HG02840 (cell line): ENCODE data around the gene SDR9C7.
"Not testable (repeated sequence)": the region's sequence is repeated elsewhere in the genome, so short reads cannot be mapped to it uniquely, and the experiment has no call there.

Experiments
- ATAC-seq: cut with Tn5 transposase; IDR thresholded peaks from one replicate; pipeline ENCODE4 v1.9.1; 2021; ENCODE audit warnings: mild to moderate bottlenecking, moderate library complexity, moderate number of reproducible peaks; ENCODE audit not compliant: unreplicated experiment, low FRiP score

SDR9C7 gene

GRCh38 chr12:56954057-56954957 lies 20.1 kb upstream of the SDR9C7 start:
- no peak for ATAC-seq

- no peak for ATAC-seq
Observed at GRCh38 chr12:56953314-56953713, 19.1 kb upstream of the SDR9C7 start.

- ATAC-seq, result no peak
Observed at GRCh38 chr12:56951582-56952339, 17.6 kb upstream of the SDR9C7 start.

GRCh38 chr12:56948881-56949280 lies 14.7 kb upstream of the SDR9C7 start:
- ATAC-seq, result no peak

- no peak for ATAC-seq
Observed at GRCh38 chr12:56948457-56948777, 14.2 kb upstream of the SDR9C7 start.

- ATAC-seq, result no peak
Observed at GRCh38 chr12:56947633-56948456, 13.6 kb upstream of the SDR9C7 start.

GRCh38 chr12:56943878-56944277 lies 9.7 kb upstream of the SDR9C7 start:
- no peak for ATAC-seq

- ATAC-seq, result not testable (repeated sequence)
Observed at GRCh38 chr12:56943374-56943773, 9.2 kb upstream of the SDR9C7 start.

- no peak for ATAC-seq
Observed at GRCh38 chr12:56941299-56942017, 7.2 kb upstream of the SDR9C7 start.

GRCh38 chr12:56940942-56941298 lies 6.7 kb upstream of the SDR9C7 start:
- not testable (repeated sequence) for ATAC-seq

GRCh38 chr12:56935752-56936151 lies 1.5 kb upstream of the SDR9C7 start:
- no peak for ATAC-seq

GRCh38 chr12:56935157-56935556 lies 949 bp upstream of the SDR9C7 start:
- ATAC-seq, result no peak

GRCh38 chr12:56932867-56933266 lies 1.3 kb downstream of the SDR9C7 start:
- no peak for ATAC-seq

GRCh38 chr12:56932146-56932545 lies 2.1 kb downstream of the SDR9C7 start:
- ATAC-seq, result no peak

GRCh38 chr12:56931474-56931978 lies 2.7 kb downstream of the SDR9C7 start:
- no peak for ATAC-seq

GRCh38 chr12:56930241-56930640 lies 4.0 kb downstream of the SDR9C7 start:
- ATAC-seq, result no peak

- ATAC-seq, result no peak
Observed at GRCh38 chr12:56929780-56930179, 4.4 kb downstream of the SDR9C7 start.

- no peak for ATAC-seq
Observed at GRCh38 chr12:56928262-56928661, 5.9 kb downstream of the SDR9C7 start.

- ATAC-seq, result no peak
Observed at GRCh38 chr12:56927281-56927680, 6.9 kb downstream of the SDR9C7 start.

GRCh38 chr12:56922031-56922430 lies 12.2 kb downstream of the SDR9C7 start:
- no peak for ATAC-seq
